Naive B cell (primary cell): Measurements from ENCODE around the gene STOM. TPM values are rescaled to one million over a fixed set of nuclear protein-coding genes. Genes with fewer than 3 reads are reported as not detected.
"Not testable (repeated sequence)": the region's sequence is repeated elsewhere in the genome, so short reads cannot be mapped to it uniquely, and the experiment has no call there.

Experiments
- ATAC-seq, 2 donors: fragments of 150-1000 bp; cut with Tn5 transposase; 2 replicates each; pipeline ENCODE4 v1.10.0; 2021; ENCODE audit warnings: low read depth in 2 of 2, mild to moderate bottlenecking in 2 of 2, moderate library complexity in 2 of 2
- DNase-seq: peaks from one replicate; pipeline ENCODE4 v3.0.0; 2022
- H3K27ac Mint-ChIP-seq, 6 donors: one replicate each; pipeline ENCODE4 v1.8.0; 2020 to 2022; ENCODE audit warnings: mild to moderate bottlenecking in 6 of 6, mixed read lengths in 6 of 6, moderate library complexity in 5 of 6, inconsistent platforms in 2 of 6
- H3K27me3 Mint-ChIP-seq, 3 donors: one replicate each; pipeline ENCODE4 v1.8.0; 2021 to 2022; ENCODE audit warnings: mixed read lengths in 3 of 3, mild to moderate bottlenecking in 1 of 3
- H3K36me3 Mint-ChIP-seq, 2 donors: one replicate each; pipeline ENCODE4 v1.8.0; 2020 to 2022; ENCODE audit warnings: mixed read lengths in 2 of 2, inconsistent platforms in 1 of 2, mild to moderate bottlenecking in 1 of 2
- H3K4me1 Mint-ChIP-seq, 3 donors: one replicate each; pipeline ENCODE4 v1.8.0; 2020 to 2022; ENCODE audit warnings: mixed read lengths in 3 of 3, inconsistent platforms in 1 of 3, mild to moderate bottlenecking in 1 of 3, moderate library complexity in 1 of 3
- H3K4me3 Mint-ChIP-seq, 8 donors: one replicate each; pipeline ENCODE4 v1.8.0; 2020 to 2022; ENCODE audit warnings: mild to moderate bottlenecking in 8 of 8, mixed read lengths in 8 of 8, moderate library complexity in 8 of 8, inconsistent platforms in 2 of 8
- H3K9me3 Mint-ChIP-seq, 7 donors: one replicate each; pipeline ENCODE4 v1.8.0; 2020 to 2022; ENCODE audit warnings: mixed read lengths in 7 of 7, mild to moderate bottlenecking in 5 of 7, inconsistent platforms in 2 of 7, moderate library complexity in 1 of 7
- polyA plus RNA-seq, 6 donors: library from polyadenylated mRNA; unstranded; fragments of 300-500 nt; fragmentation: Illumina TruSeq; gene quantifications; one replicate each; pipeline ENCODE4 v1.2.3, GENCODE V29; 2021; ENCODE audit warnings: low read depth in 6 of 6

Gene STOM, protein sequence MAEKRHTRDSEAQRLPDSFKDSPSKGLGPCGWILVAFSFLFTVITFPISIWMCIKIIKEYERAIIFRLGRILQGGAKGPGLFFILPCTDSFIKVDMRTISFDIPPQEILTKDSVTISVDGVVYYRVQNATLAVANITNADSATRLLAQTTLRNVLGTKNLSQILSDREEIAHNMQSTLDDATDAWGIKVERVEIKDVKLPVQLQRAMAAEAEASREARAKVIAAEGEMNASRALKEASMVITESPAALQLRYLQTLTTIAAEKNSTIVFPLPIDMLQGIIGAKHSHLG
- polyA plus RNA-seq: 10 to 100 TPM in 4 of 6 donors, 1 to 10 TPM in 2; 7.3 to 18.2 (median 11.7) TPM

DNA sequence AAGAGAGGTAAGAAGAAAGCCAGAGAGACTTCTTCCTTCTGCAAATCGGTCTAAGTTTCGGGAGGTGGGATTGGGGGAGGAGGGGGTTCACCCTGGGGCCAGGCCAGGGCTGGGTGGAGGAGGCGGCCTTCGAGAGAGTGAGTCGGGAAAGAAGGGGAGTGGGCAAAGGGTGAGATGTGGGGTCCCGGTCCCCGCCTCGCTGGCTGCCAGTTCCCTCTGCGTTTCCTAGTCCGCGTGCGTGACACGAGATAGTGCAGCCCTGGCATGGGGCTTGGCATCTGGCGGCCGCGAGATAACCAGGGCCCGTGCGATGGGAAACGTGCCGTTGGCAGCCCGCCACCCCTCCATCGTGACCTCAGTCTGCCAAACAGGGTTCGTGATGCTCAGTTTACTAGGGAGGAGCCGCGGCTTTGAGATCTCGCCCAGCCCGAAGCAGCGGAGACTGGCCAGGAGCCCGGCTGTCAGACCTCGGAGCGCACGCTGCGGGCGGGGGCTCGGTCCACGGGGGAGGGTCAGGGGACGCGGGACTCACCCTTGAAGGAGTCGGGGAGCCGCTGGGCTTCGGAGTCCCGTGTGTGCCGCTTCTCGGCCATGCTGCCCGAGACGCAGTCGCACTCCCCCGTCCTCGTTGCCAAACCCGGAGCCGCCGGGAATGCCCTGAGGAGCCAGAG is at the start of gene STOM:
TSS of gene STOM (minus strand) at position 656 of the 671 bp plus-strand sequence. CDS start at position 593, 63 bp downstream.
- Mint-ChIP-seq H3K27ac (peak within 1 kb of the TSS; percentile 85 to 97 (median 94)), H3K27me3 (no peaks in the 10 kb centered on the region), H3K4me1 (peaks cover 18 to 26% (median 22%) of the 10 kb centered on the region in 3 donors), H3K4me3 (peak within 1 kb of the TSS; percentile 83 to 98 (median 95)), H3K36me3 (peaks cover 0 to 8% of the 10 kb centered on the region in 2 donors), H3K9me3 (peaks cover 0 to 5% (median 0%) of the 10 kb centered on the region in 7 donors)
- no peak for DNase-seq
- ATAC-seq: peak; percentile 39 to 44

DNA sequence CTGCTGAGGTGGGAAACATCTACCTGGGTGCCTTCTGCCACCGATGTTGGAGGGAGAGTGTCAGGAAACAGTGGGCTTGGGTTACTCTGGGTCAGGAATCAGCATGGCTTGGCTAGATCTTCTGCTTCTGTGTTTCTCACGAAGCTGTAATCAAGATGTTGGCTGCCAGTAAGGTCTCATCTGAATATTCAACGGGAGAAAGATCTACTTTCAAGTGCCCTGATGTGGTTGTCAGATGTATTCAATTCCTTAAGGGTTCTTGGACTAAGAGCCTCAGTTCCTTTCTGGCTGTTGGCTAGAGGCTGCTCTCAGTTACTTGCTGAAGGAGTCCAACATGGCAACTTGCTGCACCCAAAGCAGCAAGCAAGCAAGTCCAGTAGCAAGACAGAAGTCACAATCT is 41.9 kb upstream of the STOM start:
- Mint-ChIP-seq H3K4me3 (no peak overlapping the region), H3K9me3 (peaks cover 0 to 3% (median 0%) of the 10 kb centered on the region in 7 donors)

DNA sequence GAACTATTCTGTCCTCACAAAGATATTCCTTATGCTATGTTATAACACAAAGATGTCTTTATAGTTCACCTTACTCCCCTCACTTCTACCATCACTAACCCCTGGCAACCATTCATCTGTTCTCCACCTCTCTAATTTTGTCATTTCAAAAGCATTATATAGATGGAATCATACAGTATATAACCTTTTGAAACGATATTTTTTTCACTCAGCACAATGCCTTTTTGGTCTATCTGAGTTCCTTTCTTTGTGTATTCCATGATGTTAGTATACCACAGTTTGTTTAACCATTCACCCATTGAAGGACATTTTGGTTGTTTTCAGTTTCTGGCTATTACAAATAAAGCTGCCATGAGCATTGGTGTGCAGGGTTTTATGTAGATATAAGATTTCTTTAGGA is 35.8 kb upstream of the STOM start:
- no peak overlapping the region for H3K4me3 Mint-ChIP-seq
- H3K27ac Mint-ChIP-seq: no peak overlapping the region
- ATAC-seq: no peak
- H3K27me3 Mint-ChIP-seq: peaks cover 0 to 5% (median 0%) of the 10 kb centered on the region in 3 donors
- H3K4me1 Mint-ChIP-seq: no peaks in the 10 kb centered on the region
- peaks cover 0 to 5% of the 10 kb centered on the region in 2 donors for H3K36me3 Mint-ChIP-seq
- DNase-seq: no peak
- peaks cover 0 to 16% (median 2%) of the 10 kb centered on the region in 7 donors for H3K9me3 Mint-ChIP-seq

More for the DNA sequence above, 41.9 kb upstream of the STOM start:
- no peaks in the 10 kb centered on the region for H3K4me1 Mint-ChIP-seq
- DNase-seq (no peak), ATAC-seq (no peak)
- H3K27me3 Mint-ChIP-seq: peaks cover 0 to 5% (median 0%) of the 10 kb centered on the region in 3 donors
- peak overlapping the region in 1 of 6 donors; percentile 17 for H3K27ac Mint-ChIP-seq
- H3K36me3 Mint-ChIP-seq: no peaks in the 10 kb centered on the region

DNA sequence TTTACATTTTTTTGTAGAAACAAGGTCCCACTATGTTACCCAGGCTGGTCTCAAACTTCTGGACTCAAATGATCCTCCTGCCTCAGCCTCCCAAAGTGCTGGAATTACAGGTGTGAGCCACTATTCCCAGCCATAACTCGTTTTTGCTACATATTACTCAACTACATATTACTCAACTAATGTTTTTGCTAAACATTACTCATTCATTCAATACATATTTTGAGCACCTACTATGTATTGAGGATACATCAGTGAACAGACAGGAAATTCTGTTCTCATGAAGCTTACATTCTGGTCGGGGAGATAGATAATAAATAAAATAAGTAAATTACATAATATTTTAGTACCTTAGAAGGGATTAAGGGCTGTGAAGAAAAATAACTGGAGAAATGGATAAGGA is 34.9 kb upstream of the STOM start:
- Mint-ChIP-seq H3K36me3 (peaks cover 0 to 5% of the 10 kb centered on the region in 2 donors), H3K9me3 (peaks cover 0 to 16% (median 2%) of the 10 kb centered on the region in 7 donors), H3K27me3 (peaks cover 0 to 5% (median 0%) of the 10 kb centered on the region in 3 donors), H3K4me1 (no peaks in the 10 kb centered on the region), H3K4me3 (no peak overlapping the region), H3K27ac (no peak overlapping the region)
- ATAC-seq (no peak), DNase-seq (no peak)

DNA sequence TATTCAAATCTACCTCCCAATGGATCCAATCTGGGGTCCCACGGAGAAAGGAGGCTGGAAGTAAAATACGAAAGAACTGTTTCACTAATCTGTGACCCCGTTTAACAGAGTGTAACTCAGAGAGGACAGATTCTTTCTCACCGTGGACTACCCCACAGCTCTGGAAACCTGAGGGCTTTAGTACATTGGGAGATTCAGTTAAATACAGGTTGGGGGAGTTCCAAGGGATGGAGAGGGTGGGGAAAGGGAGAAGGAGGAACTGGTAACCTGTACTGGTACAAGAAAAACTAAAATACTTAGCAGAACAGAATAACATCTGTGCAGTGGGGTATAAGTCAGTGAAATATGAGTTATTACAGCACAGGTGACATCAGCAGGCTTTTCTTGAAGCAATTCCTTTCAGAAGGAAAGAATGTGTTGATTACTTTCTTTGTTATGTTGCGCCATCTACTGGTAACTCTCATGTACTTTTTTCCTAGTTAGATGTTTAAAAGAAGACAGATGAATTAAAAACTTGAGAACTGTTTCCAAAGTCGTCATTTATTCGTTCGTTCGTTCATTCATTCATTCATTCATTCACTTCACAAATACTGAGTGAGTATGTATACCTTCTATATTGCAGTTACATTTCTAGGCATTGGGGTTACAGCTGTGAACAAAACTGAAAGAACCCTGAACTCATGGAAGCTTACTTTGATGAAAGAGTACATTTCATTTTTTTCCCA is 30.0 kb upstream of the STOM start:
- DNase-seq: peak; percentile 41
- Mint-ChIP-seq H3K36me3 (no peaks in the 10 kb centered on the region), H3K27ac (no peak overlapping the region)

DNA sequence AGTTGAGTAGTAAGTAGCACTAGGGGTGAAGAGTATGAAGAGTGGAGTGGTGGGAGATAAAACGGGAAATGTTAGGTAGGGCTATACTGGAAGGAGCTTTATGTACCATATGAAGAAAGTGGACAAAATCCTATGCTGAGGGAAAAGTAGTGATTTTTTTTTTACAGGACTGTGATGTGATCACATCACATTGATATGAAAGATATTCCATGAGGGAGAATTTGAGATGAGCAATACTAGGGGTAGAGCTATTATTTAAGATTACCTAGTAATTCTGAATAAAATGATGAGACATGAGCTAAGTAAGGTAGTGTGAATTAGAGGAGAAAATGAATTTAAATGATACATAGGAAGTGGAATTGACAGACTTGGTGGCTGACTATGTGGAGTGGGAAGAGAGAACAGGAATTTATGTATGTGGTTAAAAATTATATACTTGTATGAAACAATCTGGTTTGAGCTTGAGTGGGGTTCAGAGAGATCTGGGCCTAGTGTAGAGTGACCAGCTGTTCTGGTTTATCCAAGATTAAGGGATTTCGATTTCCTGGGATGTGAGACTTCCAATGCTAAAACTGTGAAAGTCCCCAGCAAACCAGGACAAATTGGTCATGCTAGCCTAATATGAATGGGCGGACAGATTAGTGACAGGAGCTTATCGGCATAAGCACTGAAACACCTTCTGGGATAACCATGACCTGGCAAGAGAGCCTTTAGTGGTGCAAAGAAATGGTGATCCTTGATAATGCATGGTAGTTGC is 29.3 kb upstream of the STOM start:
- no peaks in the 10 kb centered on the region for H3K4me1 Mint-ChIP-seq
- no peak for ATAC-seq
- H3K27ac Mint-ChIP-seq: no peak overlapping the region
- no peak overlapping the region for H3K4me3 Mint-ChIP-seq
- H3K9me3 Mint-ChIP-seq: peaks cover 0 to 11% (median 0%) of the 10 kb centered on the region in 7 donors
- no peaks in the 10 kb centered on the region for H3K36me3 Mint-ChIP-seq
- no peaks in the 10 kb centered on the region for H3K27me3 Mint-ChIP-seq
- DNase-seq: no peak

More for the DNA sequence above, 30.0 kb upstream of the STOM start:
- Mint-ChIP-seq H3K27me3 (no peaks in the 10 kb centered on the region), H3K9me3 (peaks cover 0 to 11% (median 0%) of the 10 kb centered on the region in 7 donors), H3K4me3 (no peak overlapping the region), H3K4me1 (no peaks in the 10 kb centered on the region)
- ATAC-seq: peak; percentile 32 to 51

DNA sequence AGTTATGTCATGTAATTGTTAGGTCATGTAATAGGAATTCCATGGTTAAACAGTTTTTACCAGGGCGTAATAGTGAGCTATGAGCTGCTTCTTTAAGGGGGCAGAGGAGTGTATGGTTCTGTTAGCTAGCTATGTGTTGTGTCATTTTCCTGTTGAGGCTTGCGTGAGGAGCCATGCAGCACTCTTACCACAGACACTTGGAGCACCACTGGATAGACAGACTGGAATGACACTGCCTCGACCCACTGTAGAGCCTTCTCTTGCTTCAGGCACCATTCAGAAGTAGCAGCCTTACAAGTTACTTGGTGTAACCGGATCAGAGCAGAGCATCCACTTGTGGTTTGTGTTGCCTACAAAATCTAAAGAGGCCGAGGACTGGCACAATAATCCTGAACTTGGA is 28.3 kb upstream of the STOM start:
- ATAC-seq: no peak
- no peaks in the 10 kb centered on the region for H3K27me3 Mint-ChIP-seq
- no peaks in the 10 kb centered on the region for H3K4me1 Mint-ChIP-seq
- H3K9me3 Mint-ChIP-seq: peaks cover 0 to 11% (median 0%) of the 10 kb centered on the region in 7 donors
- no peak overlapping the region for H3K27ac Mint-ChIP-seq
- H3K36me3 Mint-ChIP-seq: no peaks in the 10 kb centered on the region
- DNase-seq: no peak
- no peak overlapping the region for H3K4me3 Mint-ChIP-seq

DNA sequence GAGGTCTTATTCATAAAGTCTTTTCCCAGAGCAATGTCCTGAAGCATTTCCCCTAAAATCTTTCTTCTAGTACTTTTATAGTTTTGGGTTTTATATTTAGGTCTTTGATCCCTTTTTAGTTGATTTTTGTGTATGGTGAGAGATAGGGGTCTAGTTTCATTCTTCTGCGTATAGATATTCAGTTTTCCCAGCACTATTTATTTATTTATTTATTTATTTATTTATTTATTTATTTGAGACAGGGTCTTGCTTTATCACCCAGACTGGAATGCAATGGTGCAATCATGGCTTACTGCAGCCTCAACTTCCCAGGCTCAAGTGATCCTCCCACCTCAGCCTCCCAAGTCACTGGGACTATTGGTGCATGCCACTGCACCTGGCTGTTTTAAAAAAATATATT is 27.2 kb upstream of the STOM start:
- ATAC-seq, H3K27me3 Mint-ChIP-seq, DNase-seq, H3K36me3 Mint-ChIP-seq, H3K4me3 Mint-ChIP-seq, H3K4me1 Mint-ChIP-seq, H3K27ac Mint-ChIP-seq, H3K9me3 Mint-ChIP-seq: not testable (repeated sequence)

DNA sequence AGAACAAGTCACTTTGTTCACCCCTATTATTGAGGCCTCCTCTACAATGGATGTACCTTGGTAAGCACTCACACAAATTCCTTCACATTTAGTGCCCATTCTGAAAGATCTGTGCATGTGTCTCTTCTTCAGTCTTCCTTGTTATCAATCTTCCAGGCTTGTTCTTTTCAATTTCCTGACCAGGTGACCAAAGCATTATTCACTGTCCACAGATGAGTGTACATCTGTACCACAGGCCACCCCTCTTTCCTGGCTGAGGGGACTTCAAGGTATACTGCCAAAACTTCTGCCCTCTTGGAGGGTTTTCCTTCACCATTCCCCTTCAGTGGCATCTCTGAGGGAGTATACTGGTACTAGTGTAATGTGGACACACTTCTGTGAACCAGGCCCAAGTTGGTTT is 25.5 kb upstream of the STOM start:
- no peak overlapping the region for H3K27ac Mint-ChIP-seq
- H3K9me3 Mint-ChIP-seq: peaks cover 0 to 8% (median 0%) of the 10 kb centered on the region in 7 donors
- DNase-seq (no peak), ATAC-seq (no peak)
- no peaks in the 10 kb centered on the region for H3K36me3 Mint-ChIP-seq
- no peak overlapping the region for H3K4me3 Mint-ChIP-seq
- H3K4me1 Mint-ChIP-seq: no peaks in the 10 kb centered on the region
- no peaks in the 10 kb centered on the region for H3K27me3 Mint-ChIP-seq

DNA sequence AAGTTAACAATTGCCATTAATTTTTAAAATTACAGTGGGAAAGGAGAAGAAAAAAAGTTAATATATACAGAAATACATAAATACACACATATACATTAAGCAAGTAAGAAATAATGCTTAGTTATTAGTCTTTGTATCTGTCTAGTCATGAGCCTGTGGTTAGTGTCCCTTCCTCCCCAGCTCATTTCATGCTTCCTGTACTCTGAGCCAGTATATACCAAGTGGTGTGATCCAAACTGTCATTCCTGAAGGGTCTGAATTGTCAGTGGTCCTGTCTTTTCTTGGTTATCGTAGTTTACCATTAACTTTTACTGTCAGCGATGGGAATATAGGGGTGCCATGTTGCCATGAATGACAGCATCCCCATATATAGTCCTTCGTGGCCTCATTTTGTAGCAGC is 24.2 kb upstream of the STOM start:
- Mint-ChIP-seq H3K4me3 (no peak overlapping the region), H3K36me3 (no peaks in the 10 kb centered on the region), H3K9me3 (peaks cover 0 to 8% (median 0%) of the 10 kb centered on the region in 7 donors), H3K4me1 (no peaks in the 10 kb centered on the region), H3K27me3 (no peaks in the 10 kb centered on the region), H3K27ac (no peak overlapping the region)
- no peak for DNase-seq
- no peak for ATAC-seq

DNA sequence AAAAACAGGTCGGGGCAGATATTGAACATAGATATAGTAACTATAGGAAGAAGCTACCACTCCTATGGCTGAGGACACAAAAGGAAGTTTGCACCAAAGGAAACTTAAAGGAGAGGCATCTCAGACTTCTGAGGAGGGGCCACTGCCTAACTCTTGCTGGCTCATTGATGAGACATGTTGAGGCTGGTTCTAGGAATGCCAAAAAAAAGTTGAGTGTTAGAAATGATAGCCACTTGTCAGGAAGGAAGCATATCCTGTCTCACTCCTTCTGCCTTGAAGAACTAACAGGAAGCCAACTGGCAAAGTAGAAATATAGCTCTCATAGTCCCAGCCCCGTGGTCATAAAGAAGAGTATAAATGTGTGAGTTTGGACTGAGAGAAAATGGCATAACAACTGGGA is 23.3 kb upstream of the STOM start:
- ATAC-seq (no peak), DNase-seq (no peak)
- H3K36me3 Mint-ChIP-seq: no peaks in the 10 kb centered on the region
- peak overlapping the region in 1 of 6 donors; percentile 49 for H3K27ac Mint-ChIP-seq
- H3K27me3 Mint-ChIP-seq: no peaks in the 10 kb centered on the region
- H3K4me3 Mint-ChIP-seq: no peak overlapping the region
- H3K4me1 Mint-ChIP-seq: no peaks in the 10 kb centered on the region
- H3K9me3 Mint-ChIP-seq: peaks cover 0 to 8% (median 0%) of the 10 kb centered on the region in 7 donors

DNA sequence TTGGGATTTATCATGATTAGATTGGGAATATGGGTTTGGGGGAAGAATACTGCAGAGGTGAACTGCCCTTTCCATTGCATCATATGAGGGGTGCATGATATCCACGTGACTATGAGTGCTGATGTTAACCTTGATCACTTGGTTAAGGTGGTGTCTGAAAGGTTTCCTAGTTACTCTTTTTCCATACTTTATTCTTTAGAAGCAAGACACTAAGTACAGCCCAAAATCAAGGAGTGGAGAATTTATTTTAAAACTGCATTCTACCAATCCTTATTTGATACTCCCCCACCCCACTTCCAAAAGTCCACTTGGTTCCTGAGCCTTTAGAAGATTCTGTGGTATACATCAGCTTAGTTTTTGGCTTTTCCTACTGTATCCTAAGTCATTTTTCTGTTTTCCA is 20.3 kb upstream of the STOM start:
- Mint-ChIP-seq H3K36me3 (no peaks in the 10 kb centered on the region), H3K27ac (no peak overlapping the region), H3K4me3 (no peak overlapping the region), H3K9me3 (no peaks in the 10 kb centered on the region), H3K4me1 (no peaks in the 10 kb centered on the region), H3K27me3 (no peaks in the 10 kb centered on the region)
- no peak for ATAC-seq
- no peak for DNase-seq
